HG02678 (cell line): ENCODE data around the gene DNAH9.
"Not testable (repeated sequence)": the region's sequence is repeated elsewhere in the genome, so short reads cannot be mapped to it uniquely, and the experiment has no call there.

Experiments used
- ATAC-seq: cut with Tn5 transposase; IDR thresholded peaks from one replicate; pipeline ENCODE4 v1.9.1; 2021; ENCODE audit warnings: mild to moderate bottlenecking, moderate library complexity; ENCODE audit not compliant: unreplicated experiment

DNAH9 gene

GRCh38 chr17:11950771-11951519, 352.7 kb downstream of the DNAH9 start:
- ATAC-seq, result no peak

- ATAC-seq, result no peak
These were observed 354.3 kb downstream of the DNAH9 start for GRCh38 chr17:11952610-11953009.

- ATAC-seq, result no peak
These were observed 355.7 kb downstream of the DNAH9 start for GRCh38 chr17:11953924-11954323.

GRCh38 chr17:11954936-11955335, 356.7 kb downstream of the DNAH9 start:
- no peak for ATAC-seq

- ATAC-seq, result no peak
These were observed 371.3 kb downstream of the DNAH9 start for GRCh38 chr17:11969565-11969964.

- not testable (repeated sequence) for ATAC-seq
These were observed 374.5 kb downstream of the DNAH9 start for GRCh38 chr17:11972741-11973140.

GRCh38 chr17:11979795-11980194, 381.5 kb downstream of the DNAH9 start:
- no peak for ATAC-seq

- no peak for ATAC-seq
These were observed 382.5 kb downstream of the DNAH9 start for GRCh38 chr17:11980813-11981212.

- no peak for ATAC-seq
These were observed 383.6 kb downstream of the DNAH9 start for GRCh38 chr17:11981862-11982261.

- no peak for ATAC-seq
These were observed 388.1 kb downstream of the DNAH9 start for GRCh38 chr17:11986179-11986941.

GRCh38 chr17:11986942-11987329, 388.7 kb downstream of the DNAH9 start:
- ATAC-seq, result no peak

GRCh38 chr17:11990363-11990983, 392.2 kb downstream of the DNAH9 start:
- no peak for ATAC-seq

- no peak for ATAC-seq
These were observed 393.2 kb downstream of the DNAH9 start for GRCh38 chr17:11991461-11991860.

GRCh38 chr17:11996722-11997146, 398.5 kb downstream of the DNAH9 start:
- ATAC-seq, result peak; percentile 29

- peak; percentile 97 for ATAC-seq
These were observed 399.1 kb downstream of the DNAH9 start, which contains the start of gene ZNF18 for GRCh38 chr17:11997147-11997971. TSS of gene ZNF18 (minus strand) at chr17:11997475. CDS start at chr17:11992829, 4,646 bp downstream.

- no peak for ATAC-seq
These were observed 399.6 kb downstream of the DNAH9 start for GRCh38 chr17:11997972-11998233.

GRCh38 chr17:11999696-12000095, 401.4 kb downstream of the DNAH9 start:
- no peak for ATAC-seq

GRCh38 chr17:12007466-12007865, 409.2 kb downstream of the DNAH9 start:
- no peak for ATAC-seq
